ENCODE results near the gene ANXA1.

GRCh38 chr9:73132034-73132776 is 19.5 kb upstream of the ANXA1 start:
- TF ChIP-seq EZH2 (optimal IDR thresholded peaks at IDR 0.05; ENCODE audit: low read depth, low read length) = no peak
- TF ChIP-seq EZH2phosphoT487 (IDR thresholded peaks at IDR 0.05; ENCODE audit: low read length) = no peak

All from MM.1S (cell line).